ENCODE data around the gene ITGAL.
A peak's percentile ranks its signal among the peaks of the same experiment; 100 is the strongest.
"Not testable (repeated sequence)": the region's sequence is repeated elsewhere in the genome, so short reads cannot be mapped to it uniquely, and the experiment has no call there.

ITGAL gene

GRCh38 chr16:30472328-30472942 is at the start of gene ITGAL:
ITGAL (plus strand) TSS chr16:30472742; CDS start chr16:30472838, 96 bp downstream.
- no peak for DNase-seq

GRCh38 chr16:30428055-30428454 is 44.5 kb upstream of the ITGAL start:
- DNase-seq, result no peak

- DNase-seq, result no peak
Measured at GRCh38 chr16:30429418-30429677, 43.2 kb upstream of the ITGAL start.

GRCh38 chr16:30429678-30430427 is 42.7 kb upstream of the ITGAL start, which contains the start of gene DCTPP1:
DCTPP1 (minus strand) TSS chr16:30430030; CDS start chr16:30429980, 50 bp downstream.
- DNase-seq, result peak; percentile 100

- DNase-seq, result no peak
Measured at GRCh38 chr16:30430428-30430970, 42.0 kb upstream of the ITGAL start.

- no peak for DNase-seq
Measured at GRCh38 chr16:30434852-30435251, 37.7 kb upstream of the ITGAL start.

- DNase-seq, result no peak
Measured at GRCh38 chr16:30437511-30438046, 35.0 kb upstream of the ITGAL start.

GRCh38 chr16:30438835-30439234 is 33.7 kb upstream of the ITGAL start:
- DNase-seq, result no peak

GRCh38 chr16:30439720-30440348 is 32.7 kb upstream of the ITGAL start:
- no peak for DNase-seq

GRCh38 chr16:30443631-30444030 is 28.9 kb upstream of the ITGAL start:
- DNase-seq, result no peak

GRCh38 chr16:30444231-30445148 is 28.1 kb upstream of the ITGAL start:
- DNase-seq, result no peak

- no peak for DNase-seq
Measured at GRCh38 chr16:30445149-30445407, 27.5 kb upstream of the ITGAL start.

- peak; percentile 96 for DNase-seq
Measured at GRCh38 chr16:30445408-30446202, 26.9 kb upstream of the ITGAL start, which contains the start of gene SEPHS2. SEPHS2 (minus strand) TSS chr16:30445874; CDS start chr16:30445727, 147 bp downstream.

GRCh38 chr16:30446203-30446595 is 26.3 kb upstream of the ITGAL start:
- no peak for DNase-seq

GRCh38 chr16:30447512-30448226 is 24.9 kb upstream of the ITGAL start:
- no peak for DNase-seq

GRCh38 chr16:30449116-30449435 is 23.5 kb upstream of the ITGAL start:
- DNase-seq, result no peak

- not testable (repeated sequence) for DNase-seq
Measured at GRCh38 chr16:30452709-30453580, 19.6 kb upstream of the ITGAL start.

GRCh38 chr16:30456302-30456701 is 16.2 kb upstream of the ITGAL start:
- no peak for DNase-seq

GRCh38 chr16:30457256-30457655 is 15.3 kb upstream of the ITGAL start:
- no peak for DNase-seq
